Measurements from ENCODE around the gene CFAP74. TPM values are rescaled to one million over a fixed set of nuclear protein-coding genes. Genes with fewer than 3 reads are reported as not detected.
A peak's percentile ranks its signal among the peaks of the same experiment; 100 is the strongest.

The CFAP74 gene
- total and polyA plus RNA-seq, 2 of the 13 experiments (the other 11 are each of a cell fraction or from before 2014, with no cell fraction given): 0.27 to 0.62 TPM

DNA sequence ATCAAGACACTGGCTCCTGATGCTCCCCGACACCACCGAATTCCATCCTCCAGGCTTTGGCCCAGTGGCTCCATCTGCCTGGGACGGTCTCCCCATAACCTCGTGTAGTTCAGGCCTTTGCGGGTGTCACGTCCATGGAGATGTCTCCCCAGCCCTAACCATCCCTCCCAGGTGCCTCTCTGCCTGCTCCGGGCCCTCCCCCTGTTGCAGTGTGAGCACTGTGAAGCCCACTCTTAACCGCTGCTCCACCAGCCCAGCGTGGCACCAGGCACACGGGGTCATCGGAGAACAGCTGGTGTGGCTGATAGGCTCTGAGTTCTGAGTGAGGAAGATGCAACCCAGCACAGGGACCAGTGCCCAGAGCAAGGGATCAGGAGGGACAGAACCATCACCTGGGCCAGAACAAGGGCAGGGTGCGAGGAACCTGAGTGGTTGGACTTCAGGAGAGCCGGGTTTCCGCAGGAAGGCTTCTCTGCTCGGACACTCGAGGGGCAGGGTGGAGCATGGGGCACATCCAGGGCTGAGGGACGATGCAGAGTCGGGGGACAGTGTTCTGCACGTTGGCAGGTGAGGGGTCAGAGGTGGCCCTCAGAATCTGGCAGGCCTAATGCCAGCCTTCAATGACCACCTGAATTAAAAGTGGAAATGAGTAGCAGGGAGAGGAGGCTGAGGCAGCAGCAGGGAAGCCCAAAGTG lies 110.1 kb downstream of the CFAP74 start:
- no TSS peak for BruUV-seq (replicated peaks)
- H3K9ac ChIP-seq (ENCODE audit: insufficient read depth, low read depth, low read length): no peak overlapping the region
- H3K36me3 ChIP-seq (replicated peaks in 1 of 2; ENCODE audit: control insufficient read depth in 1 of 2, insufficient read depth in 2 of 2, low read length in 2 of 2): no peaks in the 10 kb centered on the region
- FAIRE-seq (no peak), ATAC-seq (no peak), DNase-seq (ENCODE audit: low spot score) (no peak)
- H3K4me2 ChIP-seq (ENCODE audit: low read depth, low read length): peak overlapping the region; percentile 91
- no peak overlapping the region for H2AFZ ChIP-seq (ENCODE audit: low read length)
- CTCF ChIA-PET (ENCODE audit: low intra/inter-chr PET ratio, low total read pairs): no interaction called here
- TF ChIP-seq, protein P1, sequence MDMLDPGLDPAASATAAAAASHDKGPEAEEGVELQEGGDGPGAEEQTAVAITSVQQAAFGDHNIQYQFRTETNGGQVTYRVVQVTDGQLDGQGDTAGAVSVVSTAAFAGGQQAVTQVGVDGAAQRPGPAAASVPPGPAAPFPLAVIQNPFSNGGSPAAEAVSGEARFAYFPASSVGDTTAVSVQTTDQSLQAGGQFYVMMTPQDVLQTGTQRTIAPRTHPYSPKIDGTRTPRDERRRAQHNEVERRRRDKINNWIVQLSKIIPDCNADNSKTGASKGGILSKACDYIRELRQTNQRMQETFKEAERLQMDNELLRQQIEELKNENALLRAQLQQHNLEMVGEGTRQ (IDR thresholded peaks at IDR 0.05; ENCODE audit: low read depth, low read length): no peak
- TF ChIP-seq, protein P1 (CRISPR knock-in tag; IDR thresholded peaks at IDR 0.05; ENCODE audit: borderline replicate concordance): no peak
- TF ChIP-seq, protein P2, sequence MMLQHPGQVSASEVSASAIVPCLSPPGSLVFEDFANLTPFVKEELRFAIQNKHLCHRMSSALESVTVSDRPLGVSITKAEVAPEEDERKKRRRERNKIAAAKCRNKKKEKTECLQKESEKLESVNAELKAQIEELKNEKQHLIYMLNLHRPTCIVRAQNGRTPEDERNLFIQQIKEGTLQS (CRISPR knock-in tag; IDR thresholded peaks at IDR 0.05): no peak
- TF ChIP-seq MYC (CRISPR knock-in tag; IDR thresholded peaks at IDR 0.05; ENCODE audit: borderline replicate concordance) (peak; percentile 20; the same call in 1 of the 2 replicates), RBM39 (IDR thresholded peaks at IDR 0.05; ENCODE audit: low read depth, low read length, poor library complexity, severe bottlenecking) (peak; percentile 12), AGO2 (optimal IDR thresholded peaks at IDR 0.05; ENCODE audit: low read depth, low read length) (peak; percentile 30), KLF12 (CRISPR knock-in tag; IDR thresholded peaks at IDR 0.05; ENCODE audit: borderline replicate concordance) (no peak)
- TF ChIP-seq, protein P3, sequence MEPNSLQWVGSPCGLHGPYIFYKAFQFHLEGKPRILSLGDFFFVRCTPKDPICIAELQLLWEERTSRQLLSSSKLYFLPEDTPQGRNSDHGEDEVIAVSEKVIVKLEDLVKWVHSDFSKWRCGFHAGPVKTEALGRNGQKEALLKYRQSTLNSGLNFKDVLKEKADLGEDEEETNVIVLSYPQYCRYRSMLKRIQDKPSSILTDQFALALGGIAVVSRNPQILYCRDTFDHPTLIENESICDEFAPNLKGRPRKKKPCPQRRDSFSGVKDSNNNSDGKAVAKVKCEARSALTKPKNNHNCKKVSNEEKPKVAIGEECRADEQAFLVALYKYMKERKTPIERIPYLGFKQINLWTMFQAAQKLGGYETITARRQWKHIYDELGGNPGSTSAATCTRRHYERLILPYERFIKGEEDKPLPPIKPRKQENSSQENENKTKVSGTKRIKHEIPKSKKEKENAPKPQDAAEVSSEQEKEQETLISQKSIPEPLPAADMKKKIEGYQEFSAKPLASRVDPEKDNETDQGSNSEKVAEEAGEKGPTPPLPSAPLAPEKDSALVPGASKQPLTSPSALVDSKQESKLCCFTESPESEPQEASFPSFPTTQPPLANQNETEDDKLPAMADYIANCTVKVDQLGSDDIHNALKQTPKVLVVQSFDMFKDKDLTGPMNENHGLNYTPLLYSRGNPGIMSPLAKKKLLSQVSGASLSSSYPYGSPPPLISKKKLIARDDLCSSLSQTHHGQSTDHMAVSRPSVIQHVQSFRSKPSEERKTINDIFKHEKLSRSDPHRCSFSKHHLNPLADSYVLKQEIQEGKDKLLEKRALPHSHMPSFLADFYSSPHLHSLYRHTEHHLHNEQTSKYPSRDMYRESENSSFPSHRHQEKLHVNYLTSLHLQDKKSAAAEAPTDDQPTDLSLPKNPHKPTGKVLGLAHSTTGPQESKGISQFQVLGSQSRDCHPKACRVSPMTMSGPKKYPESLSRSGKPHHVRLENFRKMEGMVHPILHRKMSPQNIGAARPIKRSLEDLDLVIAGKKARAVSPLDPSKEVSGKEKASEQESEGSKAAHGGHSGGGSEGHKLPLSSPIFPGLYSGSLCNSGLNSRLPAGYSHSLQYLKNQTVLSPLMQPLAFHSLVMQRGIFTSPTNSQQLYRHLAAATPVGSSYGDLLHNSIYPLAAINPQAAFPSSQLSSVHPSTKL (CRISPR knock-in tag; IDR thresholded peaks at IDR 0.05): no peak
- TF ChIP-seq, protein P4, sequence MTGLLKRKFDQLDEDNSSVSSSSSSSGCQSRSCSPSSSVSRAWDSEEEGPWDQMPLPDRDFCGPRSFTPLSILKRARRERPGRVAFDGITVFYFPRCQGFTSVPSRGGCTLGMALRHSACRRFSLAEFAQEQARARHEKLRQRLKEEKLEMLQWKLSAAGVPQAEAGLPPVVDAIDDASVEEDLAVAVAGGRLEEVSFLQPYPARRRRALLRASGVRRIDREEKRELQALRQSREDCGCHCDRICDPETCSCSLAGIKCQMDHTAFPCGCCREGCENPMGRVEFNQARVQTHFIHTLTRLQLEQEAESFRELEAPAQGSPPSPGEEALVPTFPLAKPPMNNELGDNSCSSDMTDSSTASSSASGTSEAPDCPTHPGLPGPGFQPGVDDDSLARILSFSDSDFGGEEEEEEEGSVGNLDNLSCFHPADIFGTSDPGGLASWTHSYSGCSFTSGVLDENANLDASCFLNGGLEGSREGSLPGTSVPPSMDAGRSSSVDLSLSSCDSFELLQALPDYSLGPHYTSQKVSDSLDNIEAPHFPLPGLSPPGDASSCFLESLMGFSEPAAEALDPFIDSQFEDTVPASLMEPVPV (CRISPR knock-in tag; IDR thresholded peaks at IDR 0.05): no peak
- TF ChIP-seq, protein P5, sequence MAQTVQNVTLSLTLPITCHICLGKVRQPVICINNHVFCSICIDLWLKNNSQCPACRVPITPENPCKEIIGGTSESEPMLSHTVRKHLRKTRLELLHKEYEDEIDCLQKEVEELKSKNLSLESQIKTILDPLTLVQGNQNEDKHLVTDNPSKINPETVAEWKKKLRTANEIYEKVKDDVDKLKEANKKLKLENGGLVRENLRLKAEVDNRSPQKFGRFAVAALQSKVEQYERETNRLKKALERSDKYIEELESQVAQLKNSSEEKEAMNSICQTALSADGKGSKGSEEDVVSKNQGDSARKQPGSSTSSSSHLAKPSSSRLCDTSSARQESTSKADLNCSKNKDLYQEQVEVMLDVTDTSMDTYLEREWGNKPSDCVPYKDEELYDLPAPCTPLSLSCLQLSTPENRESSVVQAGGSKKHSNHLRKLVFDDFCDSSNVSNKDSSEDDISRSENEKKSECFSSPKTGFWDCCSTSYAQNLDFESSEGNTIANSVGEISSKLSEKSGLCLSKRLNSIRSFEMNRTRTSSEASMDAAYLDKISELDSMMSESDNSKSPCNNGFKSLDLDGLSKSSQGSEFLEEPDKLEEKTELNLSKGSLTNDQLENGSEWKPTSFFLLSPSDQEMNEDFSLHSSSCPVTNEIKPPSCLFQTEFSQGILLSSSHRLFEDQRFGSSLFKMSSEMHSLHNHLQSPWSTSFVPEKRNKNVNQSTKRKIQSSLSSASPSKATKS (CRISPR knock-in tag; IDR thresholded peaks at IDR 0.05): no peak
- H3K4me3 ChIP-seq (replicated peaks in 1 of 3; ENCODE audit: insufficient read depth in 1 of 3, low read depth in 2 of 3, low read length in 3 of 3): peak overlapping the region in 1 of 3 experiments; percentile 61; a peak in 1 of 6 replicates
- H3K9me3 ChIP-seq (ENCODE audit: low read length): no peaks in the 10 kb centered on the region
- no peak overlapping the region for H3K27ac ChIP-seq (ENCODE audit: extremely low read length, insufficient read depth, low read length)
- peaks cover 74% of the 10 kb centered on the region for H3K4me1 ChIP-seq (ENCODE audit: insufficient read depth, low read length)
- H3K79me2 ChIP-seq (ENCODE audit: insufficient read depth, low read length): peaks cover 27% of the 10 kb centered on the region
- POLR2A ChIA-PET: no interaction called here
- in situ Hi-C loops (cut with HindIII; ENCODE audit: extremely low pct_ligation_motif_present, low pct_unique_long_range_greater_than_20kb) (no loop called here), intact Hi-C loops (cut with micrococcal nuclease; ENCODE audit: unreplicated experiment) (no loop called here)
- 66% methylated on average over 19 of the region's 19 CpGs for WGBS (ENCODE audit: low lambda C conversion rate)
- peaks cover 14% of the 10 kb centered on the region for H4K20me1 ChIP-seq (ENCODE audit: insufficient read depth, low read length)
- no peaks in the 10 kb centered on the region; a peak in 1 of 5 replicates for H3K27me3 ChIP-seq (ENCODE audit: control insufficient read depth in 1 of 2, insufficient read depth in 2 of 2, low read length in 2 of 2)

Measured in HepG2 (cell line).